Measurements from ENCODE around the gene PODXL2.
"Not testable (repeated sequence)": the region's sequence is repeated elsewhere in the genome, so short reads cannot be mapped to it uniquely, and the experiment has no call there.

PODXL2 gene

DNA sequence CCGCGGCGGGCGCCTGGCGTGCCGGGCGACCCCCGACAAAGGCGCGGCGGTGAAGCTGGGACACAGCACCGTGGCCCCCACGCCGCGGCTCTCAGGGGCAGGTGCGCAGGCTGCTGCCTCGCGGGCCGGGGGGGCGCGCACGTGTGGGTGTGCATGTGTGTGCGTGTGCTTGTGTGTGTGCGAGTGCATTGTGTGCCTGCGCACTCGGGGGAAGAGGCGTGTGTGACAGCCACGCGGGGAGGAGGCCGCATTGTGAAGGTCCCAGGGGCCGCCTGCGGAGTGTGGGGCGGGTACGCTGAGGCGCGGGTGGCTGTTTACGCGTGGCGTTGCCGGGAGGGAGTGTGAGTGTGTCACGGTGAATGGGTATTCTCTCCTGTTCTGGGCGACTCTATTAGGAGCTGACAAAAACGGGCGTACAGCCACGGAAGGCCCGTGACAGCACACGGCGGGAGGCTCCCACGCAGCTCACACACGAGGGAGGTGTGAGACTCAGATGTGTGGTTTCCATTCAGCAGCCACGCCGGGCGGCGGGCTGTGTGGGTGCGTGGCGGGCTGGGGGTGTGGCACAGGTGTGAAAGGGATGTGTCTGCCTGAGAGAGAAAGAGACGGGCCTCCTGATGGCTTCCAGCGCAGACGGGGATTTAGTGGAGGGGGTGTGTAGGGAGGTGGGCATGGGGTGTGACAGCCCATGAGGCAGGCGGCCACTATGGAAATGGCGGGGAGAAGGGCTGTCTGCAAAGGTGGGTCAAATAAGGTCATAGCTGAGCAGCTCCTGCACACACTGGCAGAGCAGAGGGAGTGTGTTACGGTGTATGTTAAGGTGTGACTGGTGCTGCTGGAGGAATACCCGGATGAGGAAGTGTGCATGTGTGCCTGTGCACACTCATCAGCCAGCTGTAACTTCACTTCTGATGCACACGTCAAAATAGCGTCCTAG lies 750 bp downstream of the PODXL2 start:
- no peak for DNase-seq (ENCODE audit: low spot score)

DNA sequence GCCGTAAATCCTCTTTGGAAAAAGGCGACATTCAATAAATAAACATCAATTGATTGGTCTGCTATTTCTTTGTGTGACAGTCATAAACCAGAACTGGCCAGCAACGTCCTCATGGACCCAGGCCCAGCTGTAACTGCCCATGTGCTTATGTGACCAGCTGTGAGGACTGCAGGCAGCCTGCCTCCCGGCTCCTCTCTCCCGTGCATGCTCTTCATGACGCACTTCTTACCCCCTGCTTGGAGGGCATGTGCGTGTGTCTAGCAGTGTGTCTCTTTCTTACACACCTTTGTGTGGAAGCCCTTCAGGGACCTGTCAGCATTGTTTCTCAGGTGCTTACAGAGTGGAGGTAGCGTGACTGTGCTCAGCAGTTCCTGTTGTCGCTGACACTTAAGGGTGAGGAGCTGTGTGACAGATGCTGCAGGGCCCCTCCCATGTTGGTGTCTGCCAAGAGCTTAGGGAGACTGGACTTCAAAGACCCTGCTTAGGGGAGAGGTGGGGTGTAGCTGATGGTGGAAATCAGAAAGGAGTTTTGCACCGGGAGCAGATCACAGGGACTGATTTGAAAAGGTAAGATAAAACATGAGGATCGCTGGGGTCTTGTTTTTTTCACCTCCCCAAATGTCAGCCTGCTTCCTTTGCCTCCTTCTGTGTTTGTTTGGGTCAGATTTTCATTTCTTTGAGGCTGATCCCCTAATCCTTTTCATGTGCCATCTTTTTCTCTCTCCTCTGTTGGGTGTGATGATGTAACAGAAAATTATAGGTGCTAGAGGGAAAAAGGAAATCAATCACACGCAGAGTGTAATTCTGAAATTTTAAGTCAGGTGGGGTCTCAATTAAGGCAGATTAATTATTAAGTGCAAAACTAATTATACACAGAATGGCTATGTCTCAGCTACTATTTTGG lies 2.1 kb downstream of the PODXL2 start:
- DNase-seq (ENCODE audit: low spot score): no peak

GRCh38 chr3:127632035-127632820 lies 3.2 kb downstream of the PODXL2 start:
- no peak for DNase-seq (ENCODE audit: low spot score)

GRCh38 chr3:127634653-127635052 lies 5.7 kb downstream of the PODXL2 start:
- no peak for DNase-seq (ENCODE audit: low spot score)

GRCh38 chr3:127637546-127637945 lies 8.6 kb downstream of the PODXL2 start:
- no peak for DNase-seq (ENCODE audit: low spot score)

GRCh38 chr3:127637971-127638370 lies 9.0 kb downstream of the PODXL2 start:
- DNase-seq (ENCODE audit: low spot score): no peak

GRCh38 chr3:127639173-127640041 lies 10.4 kb downstream of the PODXL2 start:
- DNase-seq (ENCODE audit: low spot score): no peak

- DNase-seq (ENCODE audit: low spot score): no peak
Observed at GRCh38 chr3:127640042-127640355, 11.0 kb downstream of the PODXL2 start.

DNA sequence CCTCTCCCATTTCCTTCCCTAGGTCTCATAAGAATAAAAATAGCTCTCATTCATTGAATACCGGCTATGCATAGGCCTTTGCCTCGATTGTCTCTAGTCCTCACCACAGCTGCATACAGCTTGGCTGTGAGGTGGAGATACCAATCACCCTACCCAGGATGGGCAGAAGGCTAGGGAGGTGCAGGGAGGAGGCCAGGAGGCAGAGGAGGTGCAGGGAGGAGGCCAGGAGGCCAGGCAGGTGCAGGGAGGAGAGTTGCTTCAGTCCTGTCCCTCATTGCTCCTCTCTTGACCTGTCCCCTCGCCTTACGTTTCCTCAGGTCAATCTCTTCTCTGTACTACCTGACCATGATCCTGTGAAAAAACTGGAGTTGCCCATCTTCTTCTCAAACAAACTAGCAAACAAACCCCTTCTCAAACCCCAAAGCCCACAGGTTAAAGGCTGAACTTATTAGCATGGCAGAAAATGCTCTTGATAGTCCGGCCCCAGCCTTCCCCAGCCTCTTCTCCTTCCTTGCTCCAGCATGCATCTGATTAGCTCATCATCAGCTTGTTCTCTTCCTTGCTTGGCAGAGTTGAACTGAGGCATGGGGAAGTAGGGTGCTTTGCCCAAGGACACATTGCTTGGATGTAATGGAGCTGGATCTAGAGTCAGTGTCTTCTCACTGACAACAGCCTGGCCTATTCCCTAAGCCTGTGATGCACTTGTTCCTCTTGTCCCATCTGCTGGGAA lies 15.8 kb downstream of the PODXL2 start:
- DNase-seq (ENCODE audit: low spot score): no peak

- DNase-seq (ENCODE audit: low spot score): no peak
Observed at GRCh38 chr3:127645371-127646015, 16.5 kb downstream of the PODXL2 start.

DNA sequence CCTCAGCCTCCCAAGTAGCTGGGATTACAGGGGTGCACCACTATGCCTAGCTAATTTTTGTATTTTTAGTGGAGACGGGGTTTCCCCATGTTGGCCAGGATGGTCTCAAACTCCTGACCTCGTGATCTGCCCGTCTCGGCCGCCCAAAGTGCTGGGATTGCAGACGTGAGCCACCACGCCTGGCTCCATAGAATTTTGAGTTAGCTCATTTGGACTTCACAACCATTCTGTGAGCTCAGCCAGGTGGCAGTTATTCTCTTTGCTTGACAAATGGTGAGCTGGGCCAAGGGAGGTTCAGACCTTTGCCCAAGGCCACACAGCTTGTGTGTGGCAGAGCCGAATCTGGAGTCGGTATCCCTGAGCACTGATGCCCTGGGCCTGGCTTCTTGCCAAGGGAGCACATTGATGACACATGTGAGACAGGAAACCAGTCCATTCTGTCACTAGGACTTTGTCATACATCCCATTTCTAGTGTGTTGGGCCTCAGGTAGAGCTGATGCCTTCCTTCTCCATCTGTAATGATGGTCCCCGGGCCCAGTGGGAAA lies 17.6 kb downstream of the PODXL2 start:
- DNase-seq (ENCODE audit: low spot score): no peak

DNA sequence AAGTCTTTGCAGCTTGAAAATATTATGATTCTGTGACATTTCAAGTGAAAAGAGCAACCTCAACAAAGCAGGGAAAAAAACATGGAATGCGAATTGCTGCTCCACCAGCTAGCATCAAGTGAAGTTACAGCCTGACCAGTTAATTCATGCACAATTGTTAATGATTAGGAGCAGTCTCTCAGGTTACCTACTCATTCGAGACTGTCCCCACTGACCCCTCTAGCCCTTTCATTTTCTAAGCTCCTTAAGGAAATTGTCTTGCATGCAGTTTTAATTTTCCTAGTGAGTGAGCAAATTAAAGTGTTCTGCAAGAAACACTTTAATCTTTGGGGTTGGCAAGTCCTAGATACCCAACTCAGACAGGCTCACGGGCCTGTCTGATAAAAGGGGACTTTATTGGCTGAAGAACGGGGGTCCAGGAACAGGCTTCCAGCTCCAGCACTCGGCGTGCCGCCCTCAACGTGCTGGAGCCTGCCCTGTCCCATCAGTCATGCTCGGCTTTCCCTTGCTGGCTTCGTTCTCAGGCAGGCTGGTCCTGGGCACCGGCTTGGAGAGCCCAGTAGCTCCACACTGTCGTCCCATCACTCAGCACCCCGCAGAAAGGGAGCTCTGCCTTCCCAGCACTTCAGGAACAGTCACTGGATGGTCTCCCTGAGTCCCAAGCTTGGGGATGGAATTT lies 18.3 kb downstream of the PODXL2 start:
- no peak for DNase-seq (ENCODE audit: low spot score)

DNA sequence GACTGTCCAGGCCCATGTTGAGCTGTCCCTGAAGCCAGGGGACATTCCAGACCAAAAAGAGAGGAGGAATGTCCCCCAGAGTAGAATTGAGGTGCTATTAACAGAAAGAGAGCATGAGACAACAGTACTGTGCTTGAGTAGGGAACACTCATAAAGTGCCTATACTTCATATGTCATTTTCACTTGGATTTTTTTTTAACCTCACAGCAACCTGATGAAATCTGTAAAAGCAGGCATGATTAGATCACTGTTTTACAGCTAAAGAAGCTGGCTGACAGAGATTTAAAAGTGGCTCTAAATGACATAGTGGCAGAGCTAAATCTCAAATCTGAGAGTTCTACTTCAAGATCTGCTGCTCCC lies 18.8 kb downstream of the PODXL2 start:
- no peak for DNase-seq (ENCODE audit: low spot score)

GRCh38 chr3:127650236-127650635 lies 21.3 kb downstream of the PODXL2 start:
- DNase-seq (ENCODE audit: low spot score): no peak

GRCh38 chr3:127651516-127652172 lies 22.7 kb downstream of the PODXL2 start:
- no peak for DNase-seq (ENCODE audit: low spot score)

DNA sequence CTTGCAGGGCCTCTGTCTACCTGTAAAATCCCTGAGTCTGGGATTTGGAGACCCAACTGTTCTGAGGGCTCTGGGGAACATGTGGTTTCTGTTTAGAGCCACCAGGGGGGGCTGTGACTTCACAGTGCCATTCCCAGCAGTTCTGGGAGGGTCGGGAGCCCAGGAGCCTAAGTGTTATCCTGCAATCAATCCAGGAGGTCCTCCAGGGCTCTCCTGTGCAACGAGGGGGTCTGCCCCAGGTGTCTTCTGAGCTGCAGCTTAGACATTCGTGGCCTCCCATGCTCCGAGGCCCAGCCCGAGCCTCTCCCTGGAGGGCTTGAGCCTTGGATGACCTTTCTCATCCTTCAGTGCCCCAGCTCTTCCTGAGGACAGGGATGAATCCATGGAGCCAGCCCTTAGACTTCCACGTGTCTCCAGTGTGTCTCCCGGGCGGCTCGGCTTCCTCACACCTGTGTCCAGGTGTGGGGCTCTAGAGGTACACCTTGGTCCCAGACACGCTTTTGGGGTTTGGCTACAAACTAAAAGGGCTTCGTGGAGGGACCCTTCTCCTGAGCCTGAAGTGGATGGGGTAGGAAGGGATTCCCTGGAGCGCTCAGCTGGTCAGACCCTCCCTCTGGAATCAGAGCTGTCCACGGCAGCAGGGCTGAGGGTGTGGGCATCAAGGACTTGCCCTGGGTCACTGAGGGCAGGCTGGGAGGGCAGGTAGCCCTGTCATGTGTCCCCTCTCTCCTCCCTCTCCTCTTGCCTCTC lies 23.4 kb downstream of the PODXL2 start:
- DNase-seq (ENCODE audit: low spot score): peak; percentile 76

DNA sequence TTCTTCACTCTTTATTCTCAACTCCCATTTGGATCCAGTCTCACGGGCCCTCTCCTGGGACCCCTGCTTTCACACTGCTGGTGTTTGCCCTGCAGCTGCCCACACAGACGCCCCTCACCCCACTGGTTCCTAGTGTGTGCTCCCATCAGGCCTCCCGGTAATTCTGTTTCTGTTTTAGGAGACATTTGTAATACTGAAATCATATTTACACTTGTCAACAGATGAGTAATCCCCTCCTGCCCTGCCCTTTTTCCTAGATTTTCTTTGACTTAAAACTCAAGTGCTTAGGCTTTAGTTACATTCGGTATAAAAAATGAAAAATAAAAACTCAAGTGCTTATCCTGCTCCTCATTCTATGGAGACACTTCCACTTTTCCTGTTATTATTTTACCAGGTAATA lies 25.4 kb downstream of the PODXL2 start:
- DNase-seq (ENCODE audit: low spot score): no peak

GRCh38 chr3:127654993-127655392 lies 26.0 kb downstream of the PODXL2 start:
- not testable (repeated sequence) for DNase-seq (ENCODE audit: low spot score)
